ENCODE results near the gene RALGAPA2.

RALGAPA2 gene

GRCh38 chr20:20404633-20405032 is 307.8 kb downstream of the RALGAPA2 start:
- no peak for DNase-seq (ENCODE audit: low read depth in 2 of 2)

GRCh38 chr20:20401991-20402390 is 310.5 kb downstream of the RALGAPA2 start:
- DNase-seq (ENCODE audit: low read depth in 2 of 2): no peak

GRCh38 chr20:20399531-20400500 is 312.6 kb downstream of the RALGAPA2 start:
- DNase-seq (ENCODE audit: low read depth in 2 of 2): no peak

GRCh38 chr20:20398123-20398522 is 314.3 kb downstream of the RALGAPA2 start:
- no peak for DNase-seq (ENCODE audit: low read depth in 2 of 2)

GRCh38 chr20:20396794-20397193 is 315.6 kb downstream of the RALGAPA2 start:
- DNase-seq (ENCODE audit: low read depth in 2 of 2): no peak

- DNase-seq (ENCODE audit: low read depth in 2 of 2): no peak
Measured at GRCh38 chr20:20395903-20396568, 316.4 kb downstream of the RALGAPA2 start.

- DNase-seq (ENCODE audit: low read depth in 2 of 2): no peak
Measured at GRCh38 chr20:20395087-20395486, 317.4 kb downstream of the RALGAPA2 start.

- no peak for DNase-seq (ENCODE audit: low read depth in 2 of 2)
Measured at GRCh38 chr20:20393207-20394120, 319.0 kb downstream of the RALGAPA2 start.

- no peak for DNase-seq (ENCODE audit: low read depth in 2 of 2)
Measured at GRCh38 chr20:20391766-20392165, 320.7 kb downstream of the RALGAPA2 start.

- DNase-seq (ENCODE audit: low read depth in 2 of 2): no peak
Measured at GRCh38 chr20:20391115-20391514, 321.3 kb downstream of the RALGAPA2 start.

- no peak for DNase-seq (ENCODE audit: low read depth in 2 of 2)
Measured at GRCh38 chr20:20390393-20390792, 322.1 kb downstream of the RALGAPA2 start.

GRCh38 chr20:20386192-20386591 is 326.3 kb downstream of the RALGAPA2 start:
- no peak for DNase-seq (ENCODE audit: low read depth in 2 of 2)

- no peak for DNase-seq (ENCODE audit: low read depth in 2 of 2)
Measured at GRCh38 chr20:20375862-20376261, 336.6 kb downstream of the RALGAPA2 start.

GRCh38 chr20:20373091-20373571 is 339.3 kb downstream of the RALGAPA2 start:
- DNase-seq (ENCODE audit: low read depth in 2 of 2): no peak

GRCh38 chr20:20371681-20372080 is 340.8 kb downstream of the RALGAPA2 start:
- no peak for DNase-seq (ENCODE audit: low read depth in 2 of 2)

GRCh38 chr20:20371083-20371482 is 341.4 kb downstream of the RALGAPA2 start:
- no peak for DNase-seq (ENCODE audit: low read depth in 2 of 2)

- no peak for DNase-seq (ENCODE audit: low read depth in 2 of 2)
Measured at GRCh38 chr20:20370094-20370575, 342.3 kb downstream of the RALGAPA2 start.

- DNase-seq (ENCODE audit: low read depth in 2 of 2): no peak
Measured at GRCh38 chr20:20369250-20370093, 343.0 kb downstream of the RALGAPA2 start.

GRCh38 chr20:20368418-20369249 is 343.8 kb downstream of the RALGAPA2 start:
- no peak for DNase-seq (ENCODE audit: low read depth in 2 of 2)
